Hematopoietic multipotent progenitor cell treated with erythropoietin and hydrocortisone succinate and interleukin-3 and kit ligand, for 4 days (in vitro differentiated cells): ENCODE data around the gene CDK4.
"Not testable (repeated sequence)": the region's sequence is repeated elsewhere in the genome, so short reads cannot be mapped to it uniquely, and the experiment has no call there.

Experiments used
- DNase-seq: peaks from one replicate; pipeline ENCODE4 v3.0.0-alpha.2; 2015

Gene CDK4

GRCh38 chr12:57724003-57724935 lies 27.8 kb downstream of the CDK4 start:
- DNase-seq = no peak

- no peak for DNase-seq
Measured at GRCh38 chr12:57723630-57723962, 28.5 kb downstream of the CDK4 start.

- DNase-seq = no peak
Measured at GRCh38 chr12:57722716-57723629, 29.1 kb downstream of the CDK4 start.

DNA sequence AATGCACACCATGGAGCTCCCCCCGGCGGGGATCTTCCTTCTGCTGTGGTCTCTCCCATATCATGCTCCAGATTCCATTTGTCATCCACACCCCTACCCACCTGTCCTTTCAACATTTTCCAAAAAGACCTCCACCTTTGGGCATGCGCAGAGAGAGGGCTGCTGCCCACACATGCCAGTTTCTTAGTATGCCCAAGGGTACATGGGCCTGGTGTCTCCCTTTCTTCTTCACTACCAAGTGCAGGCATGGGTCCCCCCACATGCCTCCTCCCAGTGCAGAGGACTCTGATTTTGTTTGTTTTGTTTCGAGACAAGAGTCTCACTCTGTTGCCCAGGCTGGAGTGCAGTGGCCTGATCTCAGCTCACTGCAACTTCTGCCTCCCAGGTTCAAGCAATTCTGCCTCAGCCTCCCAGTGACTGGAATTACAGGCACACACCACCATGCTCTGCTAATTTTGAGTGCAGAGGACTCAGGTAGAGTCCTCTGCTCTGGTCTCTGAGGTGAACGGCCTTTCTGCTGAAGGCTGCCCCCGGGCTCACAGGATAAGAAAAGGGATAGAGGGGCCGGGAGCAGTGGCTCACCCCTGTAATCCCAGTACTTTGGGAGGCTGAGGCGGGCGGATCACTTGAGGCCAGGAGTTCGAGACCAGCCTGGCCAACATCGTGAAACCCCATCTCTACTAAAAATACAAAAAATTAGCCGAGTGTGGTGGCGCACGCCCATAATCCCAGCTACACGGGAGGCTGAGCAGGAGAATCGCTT lies 30.1 kb downstream of the CDK4 start:
- DNase-seq = not testable (repeated sequence)

DNA sequence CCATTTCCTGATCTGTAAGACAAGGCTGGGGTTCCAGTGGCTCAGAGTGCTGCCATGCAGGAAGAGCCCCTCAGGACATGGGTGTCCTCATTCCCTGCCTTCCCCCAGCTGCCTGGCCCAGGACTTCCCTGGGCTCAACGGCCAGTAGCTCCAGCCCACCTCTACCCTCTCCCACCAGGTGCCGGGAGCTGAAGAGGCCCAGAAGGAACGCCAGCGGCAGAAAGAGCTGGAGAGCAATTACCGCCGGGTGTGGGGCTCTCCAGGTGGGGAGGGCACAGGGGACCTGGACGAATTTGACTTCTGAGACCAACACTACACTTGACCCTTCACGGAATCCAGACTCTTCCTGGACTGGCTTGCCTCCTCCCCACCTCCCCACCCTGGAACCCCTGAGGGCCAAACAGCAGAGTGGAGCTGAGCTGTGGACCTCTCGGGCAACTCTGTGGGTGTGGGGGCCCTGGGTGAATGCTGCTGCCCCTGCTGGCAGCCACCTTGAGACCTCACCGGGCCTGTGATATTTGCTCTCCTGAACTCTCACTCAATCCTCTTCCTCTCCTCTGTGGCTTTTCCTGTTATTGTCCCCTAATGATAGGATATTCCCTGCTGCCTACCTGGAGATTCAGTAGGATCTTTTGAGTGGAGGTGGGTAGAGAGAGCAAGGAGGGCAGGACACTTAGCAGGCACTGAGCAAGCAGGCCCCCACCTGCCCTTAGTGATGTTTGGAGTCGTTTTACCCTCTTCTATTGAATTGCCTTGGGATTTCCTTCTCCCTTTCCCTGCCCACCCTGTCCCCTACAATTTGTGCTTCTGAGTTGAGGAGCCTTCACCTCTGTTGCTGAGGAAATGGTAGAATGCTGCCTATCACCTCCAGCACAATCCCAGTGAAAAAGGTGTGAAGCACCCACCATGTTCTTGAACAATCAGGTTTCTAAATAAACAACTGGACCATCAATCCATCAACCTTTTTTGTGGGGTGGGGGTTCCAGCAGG lies 31.2 kb downstream of the CDK4 start:
- no peak for DNase-seq

DNA sequence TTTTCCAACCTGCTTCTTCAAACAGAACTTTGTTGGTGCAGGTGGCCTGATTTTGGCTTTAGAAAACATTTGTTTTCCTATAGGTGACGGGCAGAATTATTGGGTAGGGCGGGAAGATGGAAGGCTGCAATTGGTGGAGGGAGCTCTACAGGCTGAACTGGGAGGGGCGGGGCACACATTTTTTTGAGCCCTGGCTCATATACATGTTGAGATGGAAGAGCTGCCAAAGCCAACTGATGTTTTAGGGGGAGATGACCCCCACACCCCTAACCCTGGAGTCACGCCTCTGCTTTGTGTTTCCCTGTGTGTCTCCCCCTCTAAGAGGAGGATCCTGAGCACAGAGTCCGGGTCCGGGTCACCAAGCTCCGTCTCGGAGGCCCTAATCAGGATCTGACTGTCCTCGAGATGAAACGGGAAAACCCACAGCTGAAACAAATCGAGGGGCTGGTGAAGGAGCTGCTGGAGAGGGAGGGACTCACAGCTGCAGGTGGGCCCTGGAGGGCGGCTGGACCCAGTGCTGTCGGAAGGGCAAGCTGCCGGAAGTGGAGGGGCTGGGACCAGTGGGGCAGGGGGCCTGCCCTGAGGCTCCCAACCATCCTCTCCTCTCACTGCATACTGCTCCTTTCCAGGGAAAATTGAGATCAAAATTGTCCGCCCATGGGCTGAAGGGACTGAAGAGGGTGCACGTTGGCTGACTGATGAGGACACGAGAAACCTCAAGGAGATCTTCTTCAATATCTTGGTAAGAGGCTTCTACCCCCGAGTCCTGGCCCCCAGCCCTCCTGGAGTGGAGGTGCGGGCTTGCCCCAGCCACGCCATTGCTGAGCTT lies 32.1 kb downstream of the CDK4 start:
- DNase-seq = no peak

DNA sequence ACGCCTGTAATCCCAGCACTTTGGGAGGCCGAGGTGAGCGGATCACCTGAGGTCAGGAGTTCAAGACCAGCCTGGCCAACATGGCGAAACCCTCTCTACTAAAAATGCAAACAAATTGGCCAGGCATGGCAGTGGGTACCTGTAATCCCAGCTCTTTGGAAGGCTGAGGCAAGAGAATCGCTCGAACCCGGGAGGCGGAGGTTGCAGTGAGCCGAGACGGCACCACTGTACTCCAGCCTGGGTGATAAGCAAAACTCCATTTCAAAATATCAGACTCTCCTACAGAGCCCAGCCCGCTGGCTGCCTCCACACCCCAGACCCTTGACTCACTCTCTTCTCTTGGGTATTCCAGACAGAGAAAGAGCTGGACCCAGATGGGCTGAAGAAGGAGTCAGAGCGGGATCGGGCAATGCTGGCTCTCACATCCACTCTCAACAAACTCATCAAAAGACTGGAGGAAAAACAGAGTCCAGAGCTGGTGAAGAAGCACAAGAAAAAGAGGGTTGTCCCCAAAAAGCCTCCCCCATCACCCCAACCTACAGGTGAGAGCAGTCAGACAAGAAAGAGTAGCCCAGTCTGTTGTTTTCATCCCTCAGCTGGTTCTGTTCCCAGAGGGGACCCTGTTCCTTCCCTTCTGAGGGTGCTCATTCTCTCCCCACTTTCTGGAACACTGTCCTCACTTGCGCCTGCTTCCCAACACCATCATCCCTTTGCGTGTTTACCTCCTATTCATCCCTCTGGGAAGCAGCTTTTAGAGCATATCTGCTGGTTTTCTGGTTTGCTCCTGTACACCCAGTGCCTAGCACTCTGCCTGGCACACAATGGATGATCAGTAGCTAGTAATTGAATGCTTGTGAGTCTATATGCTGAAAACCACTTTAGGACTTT lies 33.2 kb downstream of the CDK4 start:
- no peak for DNase-seq

- DNase-seq = no peak
Measured at GRCh38 chr12:57717846-57718640, 34.1 kb downstream of the CDK4 start.

DNA sequence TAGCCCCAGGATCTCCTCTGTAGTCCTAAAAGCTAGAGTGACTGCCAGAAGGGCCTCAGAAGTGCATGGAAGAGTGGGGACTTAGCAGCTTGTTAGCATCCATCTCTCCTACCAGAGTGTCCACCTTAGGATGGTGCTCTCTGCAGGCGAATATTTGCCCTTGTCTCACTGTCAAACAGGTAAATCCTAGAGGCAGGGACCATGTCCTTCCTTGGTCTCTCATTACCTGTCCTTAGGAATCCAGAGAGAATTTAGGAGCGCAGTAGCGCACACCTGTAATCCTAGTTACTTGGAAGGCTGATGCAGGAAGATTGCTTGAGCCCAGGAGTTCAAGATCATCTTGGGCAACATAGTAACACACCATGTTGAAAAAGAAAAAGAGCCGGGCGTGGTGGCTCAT lies 35.0 kb downstream of the CDK4 start:
- DNase-seq = no peak

DNA sequence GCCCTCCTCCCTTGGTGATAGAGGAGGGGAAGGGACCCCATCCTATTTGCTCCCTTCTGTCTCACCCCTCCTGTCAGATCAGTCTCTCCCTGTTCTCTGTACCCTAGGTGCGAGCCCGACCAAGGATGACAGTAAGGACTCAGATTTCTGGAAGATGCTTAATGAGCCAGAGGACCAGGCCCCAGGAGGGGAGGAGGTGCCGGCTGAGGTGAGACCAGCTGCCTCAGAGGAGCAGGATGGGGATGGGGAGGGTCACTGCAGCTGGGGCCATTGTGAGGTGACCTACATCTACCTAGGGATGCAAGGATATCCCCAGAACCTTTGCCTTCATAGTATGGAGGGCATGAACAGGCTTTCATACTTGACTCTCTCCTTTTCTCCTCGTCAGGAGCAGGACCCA lies 35.8 kb downstream of the CDK4 start:
- no peak for DNase-seq

GRCh38 chr12:57715786-57716185 lies 36.3 kb downstream of the CDK4 start:
- no peak for DNase-seq

DNA sequence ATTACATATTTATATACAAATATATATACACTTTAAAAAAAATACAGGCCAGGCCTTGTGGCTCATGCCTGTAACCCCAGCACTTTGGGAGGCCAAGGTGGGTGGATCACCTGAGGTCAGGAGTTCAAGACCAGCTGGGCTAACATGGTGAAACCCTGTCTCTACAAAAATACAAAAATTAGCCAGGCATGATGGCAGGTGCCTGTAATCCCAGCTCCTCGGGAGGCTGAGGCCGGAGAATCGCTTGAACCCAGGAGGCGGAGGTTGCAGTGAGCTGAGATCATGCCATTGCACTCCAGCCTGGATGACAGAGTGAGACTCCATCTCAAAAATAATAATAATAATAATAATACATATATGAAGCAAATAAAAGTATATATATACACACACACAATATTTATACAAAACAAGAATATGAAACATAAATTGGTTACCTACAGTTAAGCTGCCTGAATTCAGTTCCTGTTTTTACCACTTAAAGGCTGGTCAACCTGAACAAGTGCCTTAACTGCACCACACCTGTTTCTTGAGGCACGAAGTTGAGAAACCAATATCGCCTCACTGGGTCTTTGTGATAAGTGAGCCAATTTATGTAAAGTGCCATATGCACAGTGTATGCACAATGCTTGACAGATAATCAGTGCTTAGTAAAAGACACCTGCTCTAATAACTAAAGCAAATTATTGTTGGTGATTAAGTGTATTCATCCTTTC lies 36.9 kb downstream of the CDK4 start:
- DNase-seq = not testable (repeated sequence)

DNA sequence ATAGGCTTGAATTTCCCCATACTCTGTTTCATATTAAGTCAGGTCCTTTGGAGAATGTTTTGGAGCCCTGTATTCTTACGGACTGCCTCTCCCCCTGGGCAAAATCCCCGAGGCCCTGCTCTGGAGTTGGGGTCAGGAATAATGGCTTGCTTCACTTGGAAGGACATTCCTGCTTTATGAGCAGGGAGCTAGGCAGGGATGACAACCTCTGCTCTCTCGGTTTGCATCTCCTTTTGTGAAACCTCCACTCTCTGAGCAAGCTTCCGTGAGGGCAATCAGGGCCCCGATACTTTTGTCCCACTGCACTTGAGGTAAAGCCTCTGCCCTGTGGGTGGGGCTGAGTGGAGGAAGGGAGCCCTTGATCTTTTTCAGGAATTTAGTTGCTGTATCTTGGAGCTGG lies 38.9 kb downstream of the CDK4 start:
- DNase-seq = no peak

DNA sequence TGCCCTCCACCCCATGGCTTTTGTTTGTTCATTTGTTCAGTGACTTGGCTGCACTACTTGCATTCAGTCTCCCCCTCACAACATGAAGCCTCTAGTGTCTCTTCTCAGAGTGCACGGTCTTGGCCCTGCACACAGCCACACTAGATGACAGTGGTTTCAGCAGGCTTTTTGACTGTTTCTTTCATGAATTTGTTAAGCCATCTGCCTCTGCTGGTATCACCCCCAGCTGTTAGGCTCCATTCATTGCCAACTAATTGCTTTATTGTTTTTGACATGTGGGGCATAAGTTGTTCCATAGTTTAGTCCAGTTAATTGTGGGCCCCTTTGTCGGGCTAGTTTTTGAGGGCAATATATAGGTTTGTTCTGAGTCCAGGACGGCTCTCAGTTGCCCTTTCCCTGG lies 39.4 kb downstream of the CDK4 start:
- no peak for DNase-seq

- no peak for DNase-seq
Measured at GRCh38 chr12:57708296-57708695, 43.8 kb downstream of the CDK4 start.

- DNase-seq = no peak
Measured at GRCh38 chr12:57707250-57707649, 44.9 kb downstream of the CDK4 start.

DNA sequence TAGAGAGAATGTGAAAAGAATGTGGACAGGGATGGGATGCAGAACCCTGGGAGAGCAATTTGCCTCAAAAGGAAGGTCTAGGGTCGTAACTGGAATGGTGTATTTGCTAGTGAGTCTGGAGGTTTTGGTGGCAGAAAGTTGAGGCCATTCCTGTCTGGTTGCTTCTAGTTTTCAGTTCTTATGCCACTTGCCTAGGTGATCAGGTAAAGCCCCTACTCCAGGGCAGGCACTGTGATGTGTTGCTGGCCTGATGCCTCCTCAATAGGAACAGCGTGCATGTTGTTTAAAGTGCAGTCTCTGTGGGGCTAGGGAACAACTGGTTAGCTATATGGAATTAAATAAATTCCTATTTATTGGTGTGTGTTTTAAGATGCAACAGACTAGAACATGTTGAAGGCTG lies 51.8 kb downstream of the CDK4 start:
- no peak for DNase-seq

DNA sequence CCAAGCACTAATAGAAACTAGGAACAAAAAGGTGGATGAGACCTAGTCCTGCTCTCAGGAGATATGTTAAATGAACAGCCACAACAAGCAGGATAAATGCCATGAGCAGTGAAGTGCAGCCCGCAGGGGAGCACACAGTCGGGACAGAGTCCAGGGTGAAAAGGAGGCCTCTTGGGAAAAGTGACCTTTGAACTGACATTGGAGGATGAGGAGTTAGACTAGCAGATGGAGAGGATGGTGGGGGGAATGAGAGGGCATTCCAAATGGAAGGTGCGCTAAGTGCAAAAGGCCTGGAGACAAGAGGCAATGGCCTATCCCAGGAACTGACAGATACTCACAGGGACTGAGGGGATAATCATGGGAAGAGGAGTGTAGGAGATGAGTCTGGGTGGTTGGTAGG lies 53.7 kb downstream of the CDK4 start:
- DNase-seq = no peak
